MM.1S (cell line): ENCODE data around the gene TNN.

Experiments
- EZH2 ChIP-seq: fragments of 300-600 bp; sonication (generic); optimal IDR thresholded peaks from 2 replicates; pipeline ENCODE3; 2017; ENCODE audit warnings: low read depth, mild to moderate bottlenecking, antibody characterized with exemption, low read length, mixed read lengths
- TF ChIP-seq, protein P1 (sequence below): fragments of 300-600 bp; sonication (generic); IDR thresholded peaks from 2 replicates; pipeline ENCODE4 v1.5.1; 2016; ENCODE audit warnings: antibody characterized with exemption, low read length, mixed read lengths

DNA sequence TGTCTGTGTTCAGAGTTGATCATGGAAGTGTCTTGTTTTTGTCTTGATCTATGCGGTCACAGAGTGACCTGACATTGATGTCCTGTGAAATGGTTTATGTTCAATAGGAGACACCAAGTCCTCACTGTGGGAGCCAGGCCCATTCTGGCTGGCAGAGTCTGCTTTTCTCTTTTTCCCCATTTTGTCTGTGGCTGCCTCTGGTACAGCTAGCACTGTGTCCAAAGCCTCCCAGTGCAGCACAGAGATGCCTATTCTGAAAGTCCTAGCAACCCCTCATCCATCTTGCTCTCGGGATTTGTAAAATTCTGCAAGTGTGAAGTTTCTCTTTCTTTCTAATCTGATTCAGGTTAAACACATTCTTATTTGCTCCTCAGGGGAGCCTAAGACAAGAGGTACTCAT, 14.3 kb downstream of the TNN start:
- TF ChIP-seq, protein P1, sequence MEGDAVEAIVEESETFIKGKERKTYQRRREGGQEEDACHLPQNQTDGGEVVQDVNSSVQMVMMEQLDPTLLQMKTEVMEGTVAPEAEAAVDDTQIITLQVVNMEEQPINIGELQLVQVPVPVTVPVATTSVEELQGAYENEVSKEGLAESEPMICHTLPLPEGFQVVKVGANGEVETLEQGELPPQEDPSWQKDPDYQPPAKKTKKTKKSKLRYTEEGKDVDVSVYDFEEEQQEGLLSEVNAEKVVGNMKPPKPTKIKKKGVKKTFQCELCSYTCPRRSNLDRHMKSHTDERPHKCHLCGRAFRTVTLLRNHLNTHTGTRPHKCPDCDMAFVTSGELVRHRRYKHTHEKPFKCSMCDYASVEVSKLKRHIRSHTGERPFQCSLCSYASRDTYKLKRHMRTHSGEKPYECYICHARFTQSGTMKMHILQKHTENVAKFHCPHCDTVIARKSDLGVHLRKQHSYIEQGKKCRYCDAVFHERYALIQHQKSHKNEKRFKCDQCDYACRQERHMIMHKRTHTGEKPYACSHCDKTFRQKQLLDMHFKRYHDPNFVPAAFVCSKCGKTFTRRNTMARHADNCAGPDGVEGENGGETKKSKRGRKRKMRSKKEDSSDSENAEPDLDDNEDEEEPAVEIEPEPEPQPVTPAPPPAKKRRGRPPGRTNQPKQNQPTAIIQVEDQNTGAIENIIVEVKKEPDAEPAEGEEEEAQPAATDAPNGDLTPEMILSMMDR, result no peak
- no peak for TF ChIP-seq EZH2
